Upper lobe of left lung (tissue), 4 donors: ENCODE measurements around the gene KCNJ9.

Experiments used
- CTCF ChIP-seq, 6 experiments: fragments of 450-650 bp in 4 of 6; fragments of 200-600 bp in 2 of 6; sonication (generic) in 2 of 6; IDR thresholded peaks; one replicate each; pipeline ENCODE4 v1.5.1; 2016 to 2019; ENCODE audit warnings: antibody characterized with exemption in 6 of 6
- POLR2A ChIP-seq, 4 donors: fragments of 450-650 bp; IDR thresholded peaks; one replicate each; pipeline ENCODE4 v1.5.1; 2016 to 2017; ENCODE audit warnings: antibody characterized with exemption in 4 of 4, mild to moderate bottlenecking in 2 of 4
- POLR2AphosphoS5 ChIP-seq, 2 donors: sonication (generic); formaldehyde crosslinking; IDR thresholded peaks; one replicate each; pipeline ENCODE4 v1.5.1; 2017; ENCODE audit warnings: antibody characterized with exemption in 2 of 2

- no peak for TF ChIP-seq POLR2AphosphoS5 (IDR thresholded peaks at IDR 0.05)
- no peak for TF ChIP-seq POLR2A (IDR thresholded peaks at IDR 0.05)
- no peak for TF ChIP-seq CTCF (IDR thresholded peaks at IDR 0.05)
These were observed 11.7 kb upstream of the KCNJ9 start, which contains the start of gene KCNJ10 for GRCh38 chr1:160069460-160070231.
